PFSK-1 (cell line): ENCODE measurements around the gene C10orf120.

Experiments
- FOXP2 ChIP-seq: optimal IDR thresholded peaks from 2 replicates; pipeline ENCODE3; 2011; ENCODE audit warnings: borderline replicate concordance, control low read depth, inconsistent platforms; ENCODE audit not compliant: insufficient read depth; ENCODE audit errors: extremely low read length, extremely low read depth
- POLR2AphosphoS5 ChIP-seq: IDR thresholded peaks from 2 replicates; pipeline ENCODE4 v1.6.1; 2012; ENCODE audit warnings: low read depth, mild to moderate bottlenecking, control low read depth, low read length, moderate library complexity
- REST ChIP-seq, 2 experiments: IDR thresholded peaks; 2 replicates each; pipeline versions ENCODE4 v1.6.1 to v1.8.0; 2011 to 2012; ENCODE audit warnings: low read depth in 2 of 2, low read length in 2 of 2, control low read depth in 1 of 2, inconsistent platforms in 1 of 2, mild to moderate bottlenecking in 1 of 2, moderate library complexity in 1 of 2; ENCODE audit not compliant: insufficient read depth in 1 of 2
- SIN3A ChIP-seq: IDR thresholded peaks from 2 replicates; pipeline ENCODE4 v1.6.1; 2012; ENCODE audit warnings: mild to moderate bottlenecking, low read length, moderate library complexity, borderline replicate concordance; ENCODE audit not compliant: insufficient read depth
- TAF1 ChIP-seq: IDR thresholded peaks from 2 replicates; pipeline ENCODE4 v1.6.1; 2012; ENCODE audit warnings: low read length, control low read depth, borderline replicate concordance; ENCODE audit not compliant: insufficient read depth

Gene C10orf120

GRCh38 chr10:122657255-122657654 lies 42.4 kb downstream of the C10orf120 start:
- no peak for TF ChIP-seq POLR2AphosphoS5
- no peak for TF ChIP-seq SIN3A
- TF ChIP-seq FOXP2 = no peak
- TF ChIP-seq REST (IDR thresholded peaks at IDR 0.05; ENCODE audit: insufficient read depth in 1 of 2, low read depth in 2 of 2, low read length in 2 of 2) = no peak
- no peak for TF ChIP-seq TAF1

GRCh38 chr10:122656741-122657140 lies 42.9 kb downstream of the C10orf120 start:
- no peak for TF ChIP-seq POLR2AphosphoS5
- TF ChIP-seq REST (IDR thresholded peaks at IDR 0.05; ENCODE audit: insufficient read depth in 1 of 2, low read depth in 2 of 2, low read length in 2 of 2) = no peak

GRCh38 chr10:122656308-122656705 lies 43.3 kb downstream of the C10orf120 start:
- TF ChIP-seq REST (IDR thresholded peaks at IDR 0.05; ENCODE audit: insufficient read depth in 1 of 2, low read depth in 2 of 2, low read length in 2 of 2) (no peak), FOXP2 (no peak)

- no peak for TF ChIP-seq POLR2AphosphoS5
- no peak for TF ChIP-seq REST (IDR thresholded peaks at IDR 0.05; ENCODE audit: insufficient read depth in 1 of 2, low read depth in 2 of 2, low read length in 2 of 2)
- no peak for TF ChIP-seq TAF1
- no peak for TF ChIP-seq FOXP2
- TF ChIP-seq SIN3A = no peak
Observed at GRCh38 chr10:122655524-122656307, 43.9 kb downstream of the C10orf120 start.

- no peak for TF ChIP-seq REST (IDR thresholded peaks at IDR 0.05; ENCODE audit: insufficient read depth in 1 of 2, low read depth in 2 of 2, low read length in 2 of 2)
- no peak for TF ChIP-seq TAF1
- TF ChIP-seq SIN3A = no peak
- TF ChIP-seq POLR2AphosphoS5 = no peak
- TF ChIP-seq FOXP2 = no peak
Observed at GRCh38 chr10:122650331-122650730, 49.3 kb downstream of the C10orf120 start.
